GM13977 (cell line): ENCODE results near the gene M1AP.

Experiments
- DNase-seq: peaks from one replicate; pipeline ENCODE4 v3.0.0; 2012; ENCODE audit warnings: low spot score
- in situ Hi-C: fragments of 300-500 bp; cut with MboI; formaldehyde crosslinking; loops from one replicate; pipeline ENCODE4 v1.12.0; 2022; ENCODE audit warnings: low sequenced_read_pairs, low pct_unique_long_range_greater_than_20kb, mixed read lengths, inconsistent platforms; ENCODE audit not compliant: unreplicated experiment
- TF ChIP-seq, protein P1 (sequence below): IDR thresholded peaks from 2 replicates; pipeline ENCODE4 v1.5.1; 2012; ENCODE audit warnings: mild to moderate bottlenecking, control low read depth; ENCODE audit not compliant: insufficient read depth; ENCODE audit errors: extremely low read depth, missing control alignments

Gene M1AP

DNA sequence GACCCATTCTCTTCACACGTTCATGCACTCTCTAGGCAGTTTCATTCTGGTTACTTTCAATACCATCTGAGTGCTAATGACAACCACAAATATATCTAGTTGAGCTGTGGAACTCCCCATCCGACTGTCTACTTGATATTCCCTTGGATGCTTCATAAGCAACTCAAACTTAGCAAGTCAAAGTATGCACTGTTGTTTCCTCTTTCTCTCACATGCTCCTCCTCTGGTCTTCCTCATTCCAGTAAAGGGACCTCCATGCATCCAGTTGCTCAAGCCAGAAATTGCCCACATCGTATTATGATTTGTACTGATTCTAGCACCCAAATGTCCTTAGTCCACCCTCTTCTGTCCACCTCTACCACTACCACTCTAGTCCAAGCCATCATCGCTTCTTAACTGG is 28.2 kb upstream of the M1AP start:
- in situ Hi-C loops: no loop called here
- TF ChIP-seq, protein P1, sequence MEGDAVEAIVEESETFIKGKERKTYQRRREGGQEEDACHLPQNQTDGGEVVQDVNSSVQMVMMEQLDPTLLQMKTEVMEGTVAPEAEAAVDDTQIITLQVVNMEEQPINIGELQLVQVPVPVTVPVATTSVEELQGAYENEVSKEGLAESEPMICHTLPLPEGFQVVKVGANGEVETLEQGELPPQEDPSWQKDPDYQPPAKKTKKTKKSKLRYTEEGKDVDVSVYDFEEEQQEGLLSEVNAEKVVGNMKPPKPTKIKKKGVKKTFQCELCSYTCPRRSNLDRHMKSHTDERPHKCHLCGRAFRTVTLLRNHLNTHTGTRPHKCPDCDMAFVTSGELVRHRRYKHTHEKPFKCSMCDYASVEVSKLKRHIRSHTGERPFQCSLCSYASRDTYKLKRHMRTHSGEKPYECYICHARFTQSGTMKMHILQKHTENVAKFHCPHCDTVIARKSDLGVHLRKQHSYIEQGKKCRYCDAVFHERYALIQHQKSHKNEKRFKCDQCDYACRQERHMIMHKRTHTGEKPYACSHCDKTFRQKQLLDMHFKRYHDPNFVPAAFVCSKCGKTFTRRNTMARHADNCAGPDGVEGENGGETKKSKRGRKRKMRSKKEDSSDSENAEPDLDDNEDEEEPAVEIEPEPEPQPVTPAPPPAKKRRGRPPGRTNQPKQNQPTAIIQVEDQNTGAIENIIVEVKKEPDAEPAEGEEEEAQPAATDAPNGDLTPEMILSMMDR: no peak
- DNase-seq: no peak

DNA sequence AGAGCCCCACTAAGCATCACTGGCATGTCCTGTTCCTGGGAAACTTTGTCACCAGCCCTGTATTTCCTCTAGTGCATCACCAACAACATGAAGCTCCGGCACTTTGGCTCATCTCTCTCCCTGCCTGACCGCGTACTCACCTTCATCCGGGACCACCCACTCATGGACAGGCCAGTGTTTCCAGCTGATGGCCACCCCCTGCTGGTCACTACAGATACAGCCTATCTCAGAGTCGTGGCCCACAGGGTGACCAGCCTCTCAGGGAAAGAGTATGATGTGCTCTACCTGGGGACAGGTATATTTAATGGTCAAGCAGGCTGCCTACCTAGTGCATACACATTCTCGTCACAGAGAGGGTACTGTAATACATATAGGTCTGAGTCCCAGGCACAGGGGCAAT is 27.0 kb upstream of the M1AP start:
- no peak for DNase-seq
- TF ChIP-seq, protein P1: no peak
- in situ Hi-C loops: no loop called here

DNA sequence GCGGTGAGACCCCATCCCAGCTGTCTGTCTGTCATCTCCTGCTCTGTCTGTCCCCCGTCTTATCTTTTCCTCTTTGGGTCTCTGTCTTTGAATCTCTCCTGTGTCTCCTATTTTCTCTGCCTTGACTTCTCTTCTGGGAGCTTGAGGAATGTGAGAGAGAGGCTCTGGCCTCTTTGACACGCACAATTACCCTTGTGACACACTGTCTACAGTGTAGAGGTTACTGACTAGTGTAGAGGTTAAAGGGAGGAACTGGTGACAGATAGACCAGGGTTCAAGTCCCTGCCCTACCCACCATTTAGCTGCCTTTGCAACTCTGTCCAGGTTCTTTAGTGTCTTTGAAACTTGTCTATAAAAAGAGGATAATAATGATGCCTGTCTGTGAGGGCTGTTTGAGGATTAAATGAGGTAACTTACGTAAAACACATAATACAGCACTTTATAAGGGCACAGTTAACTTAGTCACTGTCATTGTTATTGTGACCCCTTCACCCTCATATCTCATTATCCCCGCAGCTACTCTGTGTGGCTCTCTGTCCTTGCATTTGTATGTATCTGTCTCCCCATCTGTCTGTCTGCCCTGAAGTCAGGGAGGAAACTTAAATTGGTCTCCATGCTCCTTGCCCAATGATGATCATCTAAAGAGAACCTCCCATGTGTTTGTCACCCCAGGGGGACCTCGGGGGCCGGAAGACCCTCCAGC is 25.8 kb upstream of the M1AP start:
- TF ChIP-seq, protein P1: no peak
- no peak for DNase-seq
- in situ Hi-C loops: no loop called here

DNA sequence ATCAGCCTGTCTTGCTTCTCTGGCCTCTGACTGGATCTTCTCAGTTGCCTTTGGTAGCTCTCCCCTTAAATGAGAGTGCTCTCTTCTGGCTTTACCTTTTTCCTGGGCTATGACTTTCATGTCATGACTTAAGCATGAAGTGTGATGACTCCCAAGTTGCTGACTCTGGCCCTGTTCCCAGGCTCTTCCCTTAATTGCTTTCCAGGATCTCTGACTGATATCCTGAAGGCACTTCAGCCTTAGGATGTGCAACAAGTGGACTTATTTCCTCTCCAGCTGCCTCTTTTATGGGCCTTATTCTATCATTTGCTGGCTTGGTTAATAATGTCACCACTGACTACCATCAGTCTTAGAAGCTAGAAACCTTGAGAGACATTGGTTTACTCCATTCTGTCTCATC is 23.3 kb upstream of the M1AP start:
- in situ Hi-C loops: no loop called here
- TF ChIP-seq, protein P1: no peak
- DNase-seq: no peak

DNA sequence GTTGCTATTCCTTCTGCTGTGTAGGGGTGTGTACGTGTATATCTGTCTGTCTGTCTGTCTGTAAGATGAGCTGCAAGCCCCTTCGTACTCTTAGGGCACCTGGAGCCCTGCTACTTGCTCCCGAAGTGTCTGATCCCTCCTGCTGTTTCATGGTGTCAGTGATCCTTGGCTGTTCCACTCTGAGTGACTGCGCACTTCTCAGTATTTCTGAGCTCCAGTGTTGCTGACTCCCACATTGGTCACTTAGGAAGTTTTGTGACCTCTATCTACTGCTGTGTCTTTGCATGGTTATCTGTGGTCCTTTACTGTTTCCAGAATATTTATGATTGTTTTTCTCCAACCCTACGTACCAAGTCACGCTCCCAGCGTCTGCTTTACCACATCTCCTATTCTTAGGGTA is 22.1 kb upstream of the M1AP start:
- TF ChIP-seq, protein P1: no peak
- in situ Hi-C loops: no loop called here
- no peak for DNase-seq

DNA sequence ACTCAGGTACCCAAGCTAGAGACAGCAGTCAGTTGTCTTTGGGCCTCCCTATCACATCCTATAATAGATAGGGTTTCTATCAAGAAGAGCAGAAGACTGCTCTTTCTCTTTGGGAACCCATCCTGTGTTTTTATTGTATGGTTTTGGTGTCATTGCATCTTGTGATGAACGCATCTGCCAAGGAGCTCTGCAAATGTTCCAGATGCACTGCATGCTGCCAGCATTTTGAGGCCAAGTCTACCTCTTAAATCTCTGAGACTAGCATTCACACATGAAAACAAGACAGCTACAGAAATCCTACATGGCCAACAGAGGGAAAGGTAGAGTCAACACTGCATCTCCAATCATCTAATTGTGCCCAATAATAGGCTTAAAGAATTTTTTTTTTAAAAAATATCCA is 20.0 kb upstream of the M1AP start:
- in situ Hi-C loops: no loop called here
- TF ChIP-seq, protein P1: no peak
- DNase-seq: no peak
